Ascending aorta (tissue), 2 donors: ENCODE data around the gene POU2F1. TPM values are rescaled to one million over a fixed set of nuclear protein-coding genes. Genes with fewer than 3 reads are reported as not detected.
"Not testable (repeated sequence)": the region's sequence is repeated elsewhere in the genome, so short reads cannot be mapped to it uniquely, and the experiment has no call there.

Experiments
- DNase-seq, 2 donors: peaks; one replicate each; pipeline ENCODE4 v3.0.0-alpha.2; 2019; ENCODE audit warnings: low spot score in 2 of 2
- H3K27ac ChIP-seq, 2 donors: fragments of 200-600 bp; sonication (generic); one replicate each; pipeline ENCODE4 v1.5.1; 2016 to 2017; ENCODE audit warnings: mild to moderate bottlenecking in 1 of 2
- H3K27me3 ChIP-seq: fragments of 200-600 bp; sonication (generic); one replicate; pipeline ENCODE4 v1.5.1; 2017
- H3K36me3 ChIP-seq, 2 donors: fragments of 200-600 bp; sonication (generic); one replicate each; pipeline ENCODE4 v1.5.1; 2016
- H3K4me1 ChIP-seq, 2 donors: fragments of 200-600 bp; sonication (generic); one replicate each; pipeline ENCODE4 v1.5.1; 2016 to 2017; ENCODE audit warnings: mild to moderate bottlenecking in 1 of 2
- H3K4me3 ChIP-seq, 2 donors: fragments of 200-600 bp; sonication (generic); one replicate each; pipeline ENCODE4 v1.5.1; 2016 to 2017; ENCODE audit warnings: mild to moderate bottlenecking in 1 of 2
- H3K9me3 ChIP-seq, 2 donors: fragments of 200-600 bp; sonication (generic); one replicate each; pipeline ENCODE4 v1.5.1; 2016
- intact Hi-C: fragments of 100-400 bp; cut with DNase I; formaldehyde crosslinking; loops from one replicate; pipeline ENCODE4 v1.15.1; 2023
- total RNA-seq: library from RNA; depleted of rRNA; stranded (reverse); fragments of >200 nt; gene quantifications from one replicate; pipeline ENCODE4 v1.1.0, GENCODE V29; 2016
- TF ChIP-seq, protein P1 (sequence below), 3 experiments: fragments of 200-600 bp in 2 of 3; fragments of 450-650 bp in 1 of 3; sonication (generic) in 2 of 3; IDR thresholded peaks; one replicate each; pipeline ENCODE4 v1.5.1; 2016 to 2019; ENCODE audit warnings: antibody characterized with exemption in 3 of 3, mild to moderate bottlenecking in 1 of 3, moderate library complexity in 1 of 3

The POU2F1 gene
- total RNA-seq, 1 donor from 2014 or later = 3.0 TPM

DNA sequence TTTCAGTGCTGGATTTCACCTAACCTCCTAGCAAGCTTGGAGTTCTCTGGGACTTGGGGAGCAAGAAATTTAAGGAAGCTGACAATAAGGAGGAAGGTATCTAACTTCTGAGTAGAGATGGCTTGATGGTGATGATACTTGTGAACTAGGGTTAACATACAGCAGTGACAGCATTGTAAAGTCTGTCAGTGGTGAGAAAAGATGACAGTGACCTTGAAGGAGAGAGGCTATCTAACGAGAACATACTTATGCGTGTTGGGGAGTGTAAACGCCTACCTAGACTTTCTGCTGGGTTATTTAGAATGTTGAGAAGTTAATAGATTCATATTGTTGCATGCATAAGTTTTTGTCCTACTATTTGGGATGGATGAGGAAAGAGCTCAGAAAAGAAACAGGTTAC lies 16.3 kb downstream of the POU2F1 start:
- DNase-seq = no peak
- TF ChIP-seq, protein P1, sequence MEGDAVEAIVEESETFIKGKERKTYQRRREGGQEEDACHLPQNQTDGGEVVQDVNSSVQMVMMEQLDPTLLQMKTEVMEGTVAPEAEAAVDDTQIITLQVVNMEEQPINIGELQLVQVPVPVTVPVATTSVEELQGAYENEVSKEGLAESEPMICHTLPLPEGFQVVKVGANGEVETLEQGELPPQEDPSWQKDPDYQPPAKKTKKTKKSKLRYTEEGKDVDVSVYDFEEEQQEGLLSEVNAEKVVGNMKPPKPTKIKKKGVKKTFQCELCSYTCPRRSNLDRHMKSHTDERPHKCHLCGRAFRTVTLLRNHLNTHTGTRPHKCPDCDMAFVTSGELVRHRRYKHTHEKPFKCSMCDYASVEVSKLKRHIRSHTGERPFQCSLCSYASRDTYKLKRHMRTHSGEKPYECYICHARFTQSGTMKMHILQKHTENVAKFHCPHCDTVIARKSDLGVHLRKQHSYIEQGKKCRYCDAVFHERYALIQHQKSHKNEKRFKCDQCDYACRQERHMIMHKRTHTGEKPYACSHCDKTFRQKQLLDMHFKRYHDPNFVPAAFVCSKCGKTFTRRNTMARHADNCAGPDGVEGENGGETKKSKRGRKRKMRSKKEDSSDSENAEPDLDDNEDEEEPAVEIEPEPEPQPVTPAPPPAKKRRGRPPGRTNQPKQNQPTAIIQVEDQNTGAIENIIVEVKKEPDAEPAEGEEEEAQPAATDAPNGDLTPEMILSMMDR (IDR thresholded peaks at IDR 0.05) = no peak
- intact Hi-C loops = no loop called here
- H3K9me3 ChIP-seq = no peaks in the 10 kb centered on the region
- H3K4me3 ChIP-seq = no peak overlapping the region
- no peaks in the 10 kb centered on the region for H3K27me3 ChIP-seq
- H3K4me1 ChIP-seq = no peaks in the 10 kb centered on the region
- no peaks in the 10 kb centered on the region for H3K36me3 ChIP-seq
- no peak overlapping the region for H3K27ac ChIP-seq

DNA sequence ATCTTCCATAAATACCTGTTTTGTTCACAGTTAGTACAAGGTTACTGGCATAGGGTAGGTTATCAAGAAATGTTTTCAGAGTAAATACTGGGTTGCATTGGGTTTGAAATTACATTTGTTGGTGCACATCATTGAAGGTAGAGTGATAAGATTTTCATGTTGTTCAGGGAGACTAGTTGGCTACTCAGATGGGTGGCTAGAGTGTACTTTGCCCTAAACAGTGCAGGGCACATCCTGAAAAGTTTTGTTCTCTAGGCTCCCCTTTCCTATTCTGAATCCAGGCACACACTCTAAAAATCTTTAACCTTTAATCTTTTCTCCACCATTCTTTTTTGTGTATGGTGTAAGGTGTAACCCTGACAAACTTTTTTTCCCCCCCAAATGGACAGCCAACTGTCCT lies 18.0 kb downstream of the POU2F1 start:
- Histone ChIP-seq H3K9me3 (no peaks in the 10 kb centered on the region), H3K27ac (no peak overlapping the region), H3K27me3 (no peaks in the 10 kb centered on the region), H3K36me3 (no peaks in the 10 kb centered on the region), H3K4me1 (no peaks in the 10 kb centered on the region), H3K4me3 (no peak overlapping the region)
- no peak for DNase-seq
- TF ChIP-seq, protein P1 (IDR thresholded peaks at IDR 0.05) = no peak
- intact Hi-C loops = no loop called here

DNA sequence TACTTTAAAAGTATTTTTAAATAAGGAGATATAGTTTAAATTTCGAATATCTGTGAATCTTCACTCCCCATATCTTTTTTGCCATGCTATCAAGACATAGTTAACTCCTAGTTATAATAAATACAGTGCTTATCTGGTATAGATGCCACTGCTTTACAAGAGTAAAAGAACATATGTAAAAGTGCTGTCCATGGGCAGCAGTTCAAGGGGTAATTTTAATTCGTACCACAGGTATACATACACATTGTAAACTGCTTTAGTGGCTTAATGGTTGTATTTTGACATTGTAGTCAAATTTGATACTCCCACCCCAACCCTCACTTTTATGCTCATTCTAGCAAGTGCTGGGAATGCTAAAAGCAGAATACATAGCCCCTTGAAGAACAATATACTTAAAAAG lies 18.6 kb downstream of the POU2F1 start:
- Histone ChIP-seq H3K27ac (no peak overlapping the region), H3K4me3 (no peak overlapping the region), H3K9me3 (no peaks in the 10 kb centered on the region), H3K4me1 (no peaks in the 10 kb centered on the region), H3K27me3 (no peaks in the 10 kb centered on the region), H3K36me3 (no peaks in the 10 kb centered on the region)
- DNase-seq = no peak
- intact Hi-C loops = no loop called here
- TF ChIP-seq, protein P1 (IDR thresholded peaks at IDR 0.05) = no peak

DNA sequence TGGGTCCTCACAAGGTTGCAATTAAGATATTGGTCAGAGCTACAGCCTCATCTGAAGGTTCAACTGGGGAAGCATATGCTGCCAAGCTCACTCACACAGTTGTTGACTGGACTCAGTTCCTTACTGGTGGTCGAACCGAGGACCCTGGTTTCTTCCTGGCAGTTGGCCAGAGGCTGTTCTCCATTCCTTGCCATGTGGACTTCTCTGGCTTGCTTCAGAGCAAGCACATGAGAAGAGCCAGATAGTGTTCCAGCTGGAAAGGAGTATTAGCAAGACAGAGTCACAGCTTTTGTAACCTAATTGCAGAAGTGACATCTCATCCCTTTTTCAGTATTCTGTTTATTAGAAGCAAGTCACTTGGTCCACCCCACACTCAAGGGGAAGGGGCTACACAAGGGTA lies 23.6 kb downstream of the POU2F1 start:
- TF ChIP-seq, protein P1 (IDR thresholded peaks at IDR 0.05) = no peak
- no peak for DNase-seq
- intact Hi-C loops = no loop called here
- H3K36me3 ChIP-seq = no peaks in the 10 kb centered on the region
- no peaks in the 10 kb centered on the region for H3K9me3 ChIP-seq
- no peaks in the 10 kb centered on the region for H3K4me1 ChIP-seq
- H3K4me3 ChIP-seq = no peak overlapping the region
- no peak overlapping the region for H3K27ac ChIP-seq
- no peaks in the 10 kb centered on the region for H3K27me3 ChIP-seq

DNA sequence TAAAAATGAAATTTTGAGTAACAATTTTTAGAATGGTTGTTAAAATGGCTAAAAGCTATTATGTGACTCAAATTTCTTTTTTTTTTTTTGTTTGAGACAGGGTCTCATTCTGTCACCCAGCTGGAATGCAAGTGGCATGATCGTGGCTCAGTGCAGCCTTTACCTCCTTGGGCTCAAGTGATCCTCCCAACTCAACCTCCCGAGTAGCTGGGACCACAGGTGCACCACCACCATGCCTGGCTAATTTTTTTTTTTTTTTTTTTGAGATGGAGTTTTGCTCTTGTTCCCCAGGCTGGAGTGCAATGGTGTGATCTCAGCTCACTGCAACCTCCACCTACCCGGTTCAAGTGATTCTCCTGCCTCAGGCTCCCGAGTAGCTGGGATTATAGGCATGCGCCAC lies 24.5 kb downstream of the POU2F1 start:
- H3K36me3 ChIP-seq, H3K27me3 ChIP-seq, H3K27ac ChIP-seq, H3K4me3 ChIP-seq, H3K9me3 ChIP-seq, intact Hi-C loops, H3K4me1 ChIP-seq, DNase-seq: not testable (repeated sequence)

DNA sequence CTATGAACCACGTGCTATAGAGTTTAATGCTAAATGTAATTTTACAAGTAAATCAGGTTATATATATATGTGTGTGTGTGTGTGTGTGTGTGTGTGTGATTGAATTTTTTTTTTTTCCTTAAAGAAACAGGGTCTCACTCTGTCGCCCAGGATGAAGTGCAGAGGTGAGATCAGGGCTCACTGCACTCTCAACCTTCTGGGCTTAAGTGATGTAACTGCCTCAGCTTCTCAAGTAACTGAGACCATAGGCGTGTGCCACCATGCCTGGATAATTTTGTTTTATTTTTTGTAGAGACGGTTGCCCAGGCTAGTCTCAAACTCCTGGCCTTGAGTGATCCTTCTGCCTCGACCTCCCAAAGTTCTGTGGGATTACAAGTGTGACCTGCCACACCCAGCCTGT lies 26.3 kb downstream of the POU2F1 start:
- TF ChIP-seq, protein P1 (IDR thresholded peaks at IDR 0.05) = no peak
- no peak overlapping the region for H3K27ac ChIP-seq
- intact Hi-C loops = no loop called here
- H3K9me3 ChIP-seq = no peaks in the 10 kb centered on the region
- no peaks in the 10 kb centered on the region for H3K27me3 ChIP-seq
- peaks cover 0 to 2% of the 10 kb centered on the region in 2 donors for H3K4me1 ChIP-seq
- DNase-seq = no peak
- no peak overlapping the region for H3K4me3 ChIP-seq
- H3K36me3 ChIP-seq = no peaks in the 10 kb centered on the region
